HG02981 (cell line): ENCODE data around the gene GYPC.
"Not testable (repeated sequence)": the region's sequence is repeated elsewhere in the genome, so short reads cannot be mapped to it uniquely, and the experiment has no call there.

Source experiments
- ATAC-seq: cut with Tn5 transposase; IDR thresholded peaks from one replicate; pipeline ENCODE4 v1.9.1; 2021; ENCODE audit warnings: mild to moderate bottlenecking, moderate library complexity; ENCODE audit not compliant: unreplicated experiment

Gene GYPC

GRCh38 chr2:126655500-126656430, at the start of gene GYPC:
GYPC (plus strand) TSS chr2:126656158; CDS start chr2:126656264, 106 bp downstream.
- ATAC-seq, result peak; percentile 34

GRCh38 chr2:126614524-126615227, 41.3 kb upstream of the GYPC start:
- no peak for ATAC-seq

GRCh38 chr2:126616606-126617069, 39.3 kb upstream of the GYPC start:
- ATAC-seq, result no peak

GRCh38 chr2:126620302-126620701, 35.7 kb upstream of the GYPC start:
- ATAC-seq, result no peak

GRCh38 chr2:126623000-126623399, 33.0 kb upstream of the GYPC start:
- no peak for ATAC-seq

- no peak for ATAC-seq
Measured at GRCh38 chr2:126627643-126628042, 28.3 kb upstream of the GYPC start.

- ATAC-seq, result no peak
Measured at GRCh38 chr2:126634273-126634861, 21.6 kb upstream of the GYPC start.

- ATAC-seq, result no peak
Measured at GRCh38 chr2:126635281-126635680, 20.7 kb upstream of the GYPC start.

- ATAC-seq, result no peak
Measured at GRCh38 chr2:126635736-126636135, 20.2 kb upstream of the GYPC start.

GRCh38 chr2:126637386-126637785, 18.6 kb upstream of the GYPC start:
- ATAC-seq, result no peak

- no peak for ATAC-seq
Measured at GRCh38 chr2:126638746-126639145, 17.2 kb upstream of the GYPC start.

- ATAC-seq, result no peak
Measured at GRCh38 chr2:126639276-126639675, 16.7 kb upstream of the GYPC start.

- not testable (repeated sequence) for ATAC-seq
Measured at GRCh38 chr2:126641294-126641693, 14.7 kb upstream of the GYPC start.

GRCh38 chr2:126642031-126642430, 13.9 kb upstream of the GYPC start:
- no peak for ATAC-seq

GRCh38 chr2:126643431-126643830, 12.5 kb upstream of the GYPC start:
- no peak for ATAC-seq

GRCh38 chr2:126643972-126644371, 12.0 kb upstream of the GYPC start:
- ATAC-seq, result no peak

- ATAC-seq, result peak; percentile 84
Measured at GRCh38 chr2:126644630-126645191, 11.2 kb upstream of the GYPC start.

GRCh38 chr2:126645211-126645618, 10.7 kb upstream of the GYPC start:
- peak; percentile 43 for ATAC-seq

GRCh38 chr2:126646026-126646425, 9.9 kb upstream of the GYPC start:
- no peak for ATAC-seq

- not testable (repeated sequence) for ATAC-seq
Measured at GRCh38 chr2:126647714-126648344, 8.1 kb upstream of the GYPC start.

- not testable (repeated sequence) for ATAC-seq
Measured at GRCh38 chr2:126648345-126648786, 7.6 kb upstream of the GYPC start.
